HG03108 (cell line): ENCODE measurements around the gene NTF4.
A peak's percentile ranks its signal among the peaks of the same experiment; 100 is the strongest.

Experiments
- ATAC-seq: cut with Tn5 transposase; IDR thresholded peaks from one replicate; pipeline ENCODE4 v1.9.1; 2021; ENCODE audit warnings: moderate library complexity; ENCODE audit not compliant: unreplicated experiment

The NTF4 gene, protein sequence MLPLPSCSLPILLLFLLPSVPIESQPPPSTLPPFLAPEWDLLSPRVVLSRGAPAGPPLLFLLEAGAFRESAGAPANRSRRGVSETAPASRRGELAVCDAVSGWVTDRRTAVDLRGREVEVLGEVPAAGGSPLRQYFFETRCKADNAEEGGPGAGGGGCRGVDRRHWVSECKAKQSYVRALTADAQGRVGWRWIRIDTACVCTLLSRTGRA

DNA sequence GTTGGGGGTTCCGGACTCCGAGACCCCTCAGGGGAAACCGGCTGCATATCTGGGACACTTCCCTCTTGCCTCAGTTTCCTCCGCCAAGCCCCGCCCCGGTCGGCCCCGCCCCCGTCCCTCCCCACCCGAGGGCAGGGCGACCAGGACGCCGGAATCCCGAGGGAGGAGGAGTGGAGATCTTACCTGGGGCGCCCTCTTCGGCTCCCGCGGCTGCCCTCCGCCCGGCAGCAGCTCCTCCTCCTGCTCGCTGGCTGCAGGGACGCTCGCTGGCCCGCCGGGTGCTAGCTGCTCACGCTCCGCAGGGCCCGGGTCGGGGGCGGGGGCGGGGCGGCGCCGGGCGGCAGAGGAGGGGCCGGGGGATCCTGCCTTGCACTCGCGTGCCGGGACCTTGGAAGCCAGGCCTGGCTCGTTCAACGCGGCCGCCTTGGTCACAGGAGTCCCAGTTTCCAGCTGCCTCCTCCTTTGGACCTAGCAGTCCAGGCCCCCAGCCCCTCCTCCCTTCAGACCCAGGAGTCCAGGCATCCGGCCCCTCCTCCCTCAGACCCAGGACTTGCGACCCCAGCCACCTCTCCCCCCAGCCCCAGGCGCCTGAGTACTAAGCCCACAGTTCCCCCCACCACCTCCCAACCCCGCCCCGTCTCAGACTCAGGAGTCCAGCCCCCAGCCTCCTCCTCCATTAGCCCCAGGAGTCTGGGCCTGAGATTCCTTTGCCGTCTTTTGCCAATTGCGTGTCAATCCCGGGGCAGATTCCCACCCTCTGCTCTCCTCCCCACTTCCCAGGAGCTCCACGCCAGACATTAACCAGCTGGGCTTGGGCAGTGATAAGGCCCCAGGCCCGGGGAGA lies at the start of gene NTF4:
TSS of gene NTF4 (minus strand) at position 51 of the 844 bp plus-strand sequence. CDS start 2,821 bp downstream, outside the sequence.
- no peak for ATAC-seq

DNA sequence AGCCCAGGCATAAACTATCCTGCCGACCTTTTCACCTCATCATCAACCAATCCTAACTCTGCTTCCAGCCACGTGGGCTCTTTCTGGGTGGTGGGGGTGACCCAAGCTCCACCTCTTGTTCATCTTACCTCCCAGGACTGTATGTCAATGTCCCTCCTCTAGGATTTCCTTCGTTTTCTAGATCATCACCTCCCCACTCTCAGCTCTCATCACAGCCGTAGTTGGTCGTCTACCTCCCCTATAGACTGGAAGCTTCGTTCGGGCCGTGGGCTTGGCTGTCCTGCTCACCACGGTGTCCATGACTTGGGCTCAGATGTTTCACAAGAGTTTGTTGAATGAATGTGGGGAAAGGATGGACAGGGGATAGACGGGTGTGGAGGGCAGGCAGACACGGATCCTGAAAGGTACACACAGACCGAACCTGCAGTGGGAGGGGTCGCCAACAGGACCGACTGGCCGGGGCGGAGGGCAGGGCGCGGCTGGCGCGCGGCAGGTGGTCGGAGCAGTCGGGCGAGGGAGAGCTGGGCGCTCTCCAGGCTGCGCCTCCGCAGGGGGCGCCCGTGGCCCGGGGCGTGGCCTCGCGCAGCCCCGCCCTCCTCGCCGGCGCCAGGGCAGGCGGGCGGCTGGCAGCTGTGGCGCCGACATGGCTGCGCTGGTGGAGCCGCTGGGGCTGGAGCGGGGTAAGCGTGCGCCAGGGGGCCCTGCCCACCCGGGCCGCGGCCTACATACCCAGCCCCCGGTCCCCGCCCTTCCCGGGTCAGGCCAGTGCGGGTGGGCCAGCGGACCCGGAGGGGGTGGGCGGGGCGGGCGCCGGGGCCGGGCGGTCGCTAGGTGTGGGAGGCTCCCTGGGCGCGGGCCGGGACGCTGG lies 49.4 kb upstream of the NTF4 start, which contains the start of gene LIN7B:
TSS of gene LIN7B (plus strand) at position 609 of the 868 bp plus-strand sequence. CDS start at position 644, 35 bp downstream.
- ATAC-seq: peak; percentile 54

DNA sequence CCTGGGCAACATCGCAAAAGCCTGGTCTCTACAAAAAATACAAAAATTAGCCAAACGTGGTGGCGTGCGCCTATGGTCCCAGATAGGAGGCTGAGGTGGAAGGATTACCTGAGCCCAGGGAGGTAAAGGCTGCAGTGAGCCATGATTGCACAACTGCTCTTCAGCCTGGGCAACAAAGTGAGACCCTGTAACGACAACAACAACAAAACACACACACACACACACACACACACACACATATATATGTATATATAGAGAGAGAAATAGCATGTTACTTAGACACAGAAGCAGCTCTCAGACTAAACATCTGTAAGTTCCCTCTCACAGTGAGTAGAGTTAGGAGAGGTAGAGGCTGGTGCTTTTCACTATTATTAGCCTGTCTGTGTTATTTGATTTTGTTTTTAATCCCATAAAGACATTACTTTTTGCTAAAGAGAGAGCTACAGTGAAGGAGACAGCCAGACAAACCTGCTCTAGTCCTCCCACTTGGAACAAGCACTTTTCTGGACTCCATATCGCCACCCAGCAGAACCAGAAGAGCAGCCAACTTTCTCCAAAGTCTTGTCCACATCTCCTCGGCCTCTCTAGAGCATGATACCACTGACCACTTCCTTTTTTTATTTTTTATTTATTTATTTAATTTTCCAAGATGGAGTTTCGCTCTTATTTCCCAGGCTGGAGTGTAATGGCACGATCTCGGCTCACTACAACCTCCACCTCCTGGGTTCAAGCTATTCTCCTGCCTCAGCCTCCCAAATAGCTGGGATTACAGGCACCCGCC lies 46.8 kb upstream of the NTF4 start:
- no peak for ATAC-seq

DNA sequence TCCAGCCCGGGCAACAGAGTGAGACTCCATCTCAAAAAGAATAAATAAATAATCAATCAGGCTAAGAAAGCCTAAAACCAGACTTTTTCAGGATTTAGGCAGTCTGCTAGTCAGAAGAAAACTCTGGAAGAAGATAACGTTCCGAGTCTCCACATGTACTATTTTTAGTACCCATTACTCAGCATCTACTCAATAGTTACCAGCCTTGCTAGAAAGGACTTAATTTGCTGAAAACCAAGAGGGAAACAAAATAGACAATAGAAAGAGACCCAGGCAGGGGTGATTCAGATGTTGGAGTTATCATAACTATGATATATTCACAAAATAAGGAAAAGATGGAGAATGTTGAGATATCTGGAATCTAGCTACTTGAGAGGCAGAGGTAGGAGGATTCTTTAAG lies 45.9 kb upstream of the NTF4 start:
- ATAC-seq: no peak

DNA sequence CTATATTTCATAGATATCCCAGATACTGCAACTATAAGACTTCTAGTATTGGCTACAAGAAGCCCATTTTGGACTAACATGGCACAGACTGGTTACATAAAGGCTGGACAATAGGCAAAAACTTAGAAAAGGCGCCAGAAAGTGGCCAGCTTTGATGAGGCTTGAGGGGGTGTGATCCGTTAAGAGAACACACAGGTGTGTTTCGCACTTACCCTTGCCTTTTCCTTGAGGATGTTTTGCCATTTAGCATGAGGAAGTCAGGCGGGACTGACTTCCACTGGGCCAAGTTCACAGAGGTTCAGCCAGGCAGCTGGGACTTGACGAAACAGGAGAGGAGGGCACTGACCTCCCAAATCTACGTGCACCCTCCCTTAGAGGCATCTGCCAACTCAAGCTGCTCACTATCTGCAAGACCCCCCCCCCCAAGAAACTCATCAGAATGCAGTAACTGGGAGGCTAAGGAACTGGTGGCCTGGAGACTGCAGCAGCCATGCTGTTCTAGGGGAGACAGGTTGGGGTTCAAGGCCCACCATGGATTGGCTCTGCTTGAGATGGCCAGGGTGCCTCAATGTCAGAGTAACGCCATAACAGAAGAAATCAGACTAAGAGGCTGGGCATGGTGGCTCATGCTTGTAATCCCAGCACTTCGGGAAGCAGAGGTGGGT lies 45.1 kb upstream of the NTF4 start:
- ATAC-seq: no peak

DNA sequence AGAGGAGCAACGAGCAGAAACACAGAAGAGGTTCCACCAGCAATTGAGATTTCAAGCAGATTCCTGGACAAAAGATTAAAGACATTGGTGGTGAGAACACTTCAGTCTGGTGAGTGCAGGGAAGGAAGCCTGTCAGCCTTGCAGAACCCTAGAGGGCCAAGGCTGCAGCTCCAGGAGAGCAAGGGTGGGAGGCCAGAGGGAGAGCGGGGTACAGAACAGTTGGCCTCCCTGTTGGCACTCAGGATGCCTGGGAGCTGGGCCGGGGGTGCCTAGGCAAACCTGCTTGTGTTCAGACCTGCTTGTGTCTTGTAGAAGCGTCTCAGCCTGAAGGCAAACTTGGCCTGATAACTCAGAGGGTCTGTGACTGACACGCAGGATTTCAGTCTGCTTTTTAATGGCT lies 44.4 kb upstream of the NTF4 start:
- no peak for ATAC-seq

DNA sequence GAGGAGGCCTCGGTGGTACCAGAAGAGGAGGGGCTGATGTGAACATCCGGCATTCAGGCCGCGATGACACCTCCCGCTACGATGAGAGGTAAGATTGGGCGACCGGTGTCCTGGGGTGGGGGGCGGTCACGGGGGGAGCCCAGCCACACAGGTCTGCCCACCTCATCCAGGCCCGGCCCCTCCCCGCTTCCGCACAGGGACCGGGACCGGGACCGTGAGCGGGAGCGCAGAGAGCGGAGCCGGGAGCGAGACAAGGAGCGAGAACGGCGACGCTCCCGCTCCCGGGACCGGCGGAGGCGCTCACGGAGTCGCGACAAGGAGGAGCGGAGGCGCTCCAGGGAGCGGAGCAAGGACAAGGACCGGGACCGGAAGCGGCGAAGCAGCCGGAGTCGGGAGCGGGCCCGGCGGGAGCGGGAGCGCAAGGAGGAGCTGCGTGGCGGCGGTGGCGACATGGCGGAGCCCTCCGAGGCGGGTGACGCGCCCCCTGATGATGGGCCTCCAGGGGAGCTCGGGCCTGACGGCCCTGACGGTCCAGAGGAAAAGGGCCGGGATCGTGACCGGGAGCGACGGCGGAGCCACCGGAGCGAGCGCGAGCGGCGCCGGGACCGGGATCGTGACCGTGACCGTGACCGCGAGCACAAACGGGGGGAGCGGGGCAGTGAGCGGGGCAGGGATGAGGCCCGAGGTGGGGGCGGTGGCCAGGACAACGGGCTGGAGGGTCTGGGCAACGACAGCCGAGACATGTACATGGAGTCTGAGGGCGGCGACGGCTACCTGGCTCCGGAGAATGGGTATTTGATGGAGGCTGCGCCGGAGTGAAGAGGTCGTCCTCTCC lies 43.2 kb upstream of the NTF4 start:
- no peak for ATAC-seq

DNA sequence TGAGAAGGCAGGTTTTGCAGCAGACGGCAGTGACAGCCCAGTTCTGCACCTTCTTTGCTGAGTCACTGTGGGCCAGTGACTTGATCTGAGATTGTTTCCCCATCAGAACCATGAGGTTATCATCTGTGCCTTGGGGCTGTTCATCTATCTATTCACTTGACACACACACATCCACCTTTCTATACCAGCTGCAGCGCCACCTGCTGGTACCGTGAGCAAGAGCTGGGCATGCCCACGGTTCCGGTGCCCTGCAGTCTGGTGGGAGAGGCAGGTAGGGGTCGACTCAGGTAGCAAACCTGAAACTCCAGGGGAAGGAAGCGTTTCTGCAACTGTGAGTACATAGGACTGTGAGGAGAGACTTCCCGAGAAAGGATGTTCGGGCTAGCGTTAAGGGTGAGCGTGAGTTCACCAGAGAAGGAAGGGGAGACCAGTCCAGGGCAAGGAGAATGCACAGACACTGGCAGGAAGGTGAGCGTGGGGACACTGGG lies 42.1 kb upstream of the NTF4 start:
- ATAC-seq: no peak

DNA sequence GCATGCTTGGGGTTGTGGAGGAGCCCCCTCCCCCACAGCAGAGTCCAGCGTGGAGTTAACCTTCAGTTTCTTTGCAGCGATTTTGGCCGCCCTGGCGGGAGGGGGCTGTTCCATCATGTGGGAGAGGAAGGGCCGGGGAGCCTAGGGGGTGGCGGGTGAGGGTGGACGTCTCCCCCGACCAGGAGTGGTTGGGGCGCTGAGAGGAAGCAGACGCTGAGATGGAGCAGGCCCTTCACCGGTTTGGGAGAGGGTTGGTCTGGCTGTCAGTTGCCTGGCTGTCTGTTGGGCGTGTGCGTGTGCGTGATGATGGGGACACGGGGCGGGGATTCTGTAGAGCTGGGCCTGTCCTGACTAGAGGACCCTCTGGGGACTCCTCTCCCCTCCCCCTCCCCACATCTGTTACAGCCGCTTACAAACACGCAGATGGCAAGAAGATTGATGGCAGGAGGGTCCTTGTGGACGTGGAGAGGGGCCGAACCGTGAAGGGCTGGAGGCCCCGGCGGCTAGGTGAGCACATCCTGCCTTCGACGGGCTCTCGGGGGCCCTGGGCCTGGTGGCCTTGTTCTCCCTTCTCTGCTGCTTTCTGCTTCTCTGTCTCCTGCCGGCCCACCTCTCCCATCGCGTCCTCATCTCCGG lies 39.7 kb upstream of the NTF4 start:
- no peak for ATAC-seq

DNA sequence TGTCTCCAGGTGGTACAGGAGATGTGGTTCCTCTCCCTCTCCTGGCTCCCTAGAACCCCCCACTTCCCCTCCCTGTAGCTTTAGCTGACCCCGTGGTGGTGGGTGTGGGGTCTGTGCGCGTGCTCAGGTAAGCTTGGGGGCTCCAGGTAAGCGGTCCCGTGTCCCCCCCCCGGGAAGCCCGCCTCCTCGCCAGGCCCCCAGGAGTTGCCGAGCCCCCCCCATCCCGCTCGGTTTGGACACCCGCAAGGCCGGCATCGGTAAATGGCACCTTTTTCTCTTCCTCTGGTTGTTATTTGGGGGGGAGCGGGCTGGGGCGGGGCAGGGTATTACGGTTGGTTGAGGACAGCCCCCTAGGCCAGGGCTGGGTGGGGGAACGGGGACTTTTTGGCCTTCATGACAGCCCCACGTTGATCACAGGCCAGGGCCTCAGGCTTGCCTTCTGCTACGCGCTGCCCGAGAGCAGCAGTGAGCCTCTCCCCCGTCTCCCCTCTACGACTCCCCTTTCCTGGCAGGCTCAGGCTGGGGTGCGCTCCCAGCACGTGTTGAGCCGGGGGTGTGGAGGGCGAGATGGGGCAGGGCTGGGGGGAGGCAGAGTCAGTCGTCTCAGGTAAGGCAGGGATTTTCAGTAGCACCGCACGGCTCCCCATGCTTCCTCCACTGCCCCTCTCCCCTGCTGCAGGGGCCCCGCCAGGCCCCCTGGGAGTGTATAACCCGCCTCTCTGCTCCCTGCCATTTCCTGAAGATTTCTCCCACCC lies 38.9 kb upstream of the NTF4 start:
- ATAC-seq: no peak

DNA sequence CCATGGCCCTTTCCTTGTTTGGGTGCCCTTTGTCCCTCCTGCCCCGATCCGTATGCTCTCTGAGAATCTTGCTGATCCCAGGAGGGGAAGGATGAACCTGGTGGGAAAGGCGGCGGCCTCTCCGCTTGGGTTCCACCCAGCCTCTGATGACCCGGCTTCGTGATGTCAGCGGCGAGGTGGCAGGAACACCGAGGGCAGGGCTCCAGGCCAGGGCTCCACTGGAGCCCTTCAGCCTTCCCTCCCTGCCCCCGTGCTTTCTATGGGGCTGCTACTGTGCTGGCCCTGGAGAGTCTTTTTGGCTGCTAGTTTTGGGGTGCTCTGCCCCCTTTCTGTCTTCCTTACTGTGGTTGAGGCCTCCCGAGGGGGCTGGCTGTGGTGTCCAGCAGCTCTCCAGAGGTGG lies 37.7 kb upstream of the NTF4 start:
- ATAC-seq: no peak

DNA sequence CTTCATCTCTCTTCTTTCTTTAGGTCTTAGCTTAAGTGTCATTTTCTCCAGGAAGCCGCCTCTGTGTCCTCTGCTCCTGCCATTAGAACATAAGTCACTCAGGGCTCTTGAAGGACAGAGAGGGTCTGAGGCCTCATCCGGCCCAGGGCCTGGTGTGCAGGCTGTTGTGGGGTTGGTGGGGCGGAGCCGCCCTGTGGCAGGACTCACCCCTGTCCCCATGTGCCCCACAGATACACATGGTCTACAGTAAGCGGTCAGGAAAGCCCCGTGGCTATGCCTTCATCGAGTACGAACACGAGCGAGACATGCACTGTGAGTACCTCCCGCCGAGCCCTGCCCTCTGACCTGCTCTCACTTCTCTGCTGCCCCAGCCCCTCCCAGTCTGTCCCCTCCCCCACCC lies 36.5 kb upstream of the NTF4 start:
- no peak for ATAC-seq

DNA sequence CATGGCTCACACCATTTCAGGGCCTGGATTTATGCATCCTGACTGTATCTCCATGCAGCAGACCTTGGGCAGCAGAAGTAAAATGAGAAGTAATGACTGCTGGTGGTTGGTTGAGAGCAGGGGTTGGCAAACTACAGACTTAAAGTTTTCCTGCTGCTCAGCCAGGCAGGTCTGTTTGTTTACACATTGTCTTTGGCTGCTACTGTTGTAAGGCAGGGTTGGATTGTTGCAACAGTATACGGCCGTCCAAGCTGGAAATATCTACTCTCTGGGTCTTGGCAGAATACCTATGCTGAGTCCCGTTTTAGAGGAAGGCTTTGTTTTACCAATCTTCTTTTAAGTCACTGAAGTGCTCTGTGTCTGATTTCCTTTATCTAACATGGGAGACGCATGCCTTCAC lies 34.2 kb upstream of the NTF4 start:
- ATAC-seq: no peak

DNA sequence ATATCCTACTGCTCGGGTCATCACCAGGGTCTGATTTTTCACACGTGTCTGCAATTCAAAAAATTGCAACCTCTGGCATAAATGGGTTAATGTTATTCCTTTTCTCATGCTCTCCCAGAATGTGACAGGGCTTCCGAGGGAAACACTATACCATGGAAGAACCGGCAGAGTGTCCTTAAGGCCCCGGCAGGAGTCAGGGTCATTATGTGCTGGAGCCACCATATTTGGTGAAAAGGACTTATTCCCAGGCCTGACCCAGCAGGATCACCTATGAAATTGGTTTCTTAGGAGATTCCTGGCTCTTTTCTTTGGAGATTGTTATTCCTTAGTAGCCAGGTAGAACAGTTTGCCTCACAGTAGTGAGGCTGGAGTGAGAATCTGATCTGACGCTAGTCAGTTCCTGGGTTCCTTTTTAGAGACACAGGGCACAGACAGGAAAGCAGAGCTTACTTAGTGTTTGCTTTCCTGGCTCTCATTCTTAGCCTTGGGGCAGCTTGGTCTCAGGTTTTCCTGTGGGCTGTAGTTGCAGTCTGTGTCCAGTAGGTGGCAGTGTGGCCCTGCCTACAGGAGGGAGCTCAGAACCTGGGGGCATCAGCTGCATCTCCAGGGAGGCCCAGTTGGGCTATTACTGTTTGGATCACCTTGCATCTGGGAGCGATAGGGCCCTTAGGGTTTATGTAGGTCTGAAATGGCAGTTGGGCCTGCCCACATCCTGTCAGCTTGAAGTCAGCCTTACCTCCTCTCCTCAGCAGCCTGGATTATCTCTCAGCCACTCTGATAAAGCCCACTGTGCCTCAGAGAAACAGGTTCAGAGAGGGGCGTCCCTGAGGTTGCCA lies 33.1 kb upstream of the NTF4 start:
- ATAC-seq: no peak

DNA sequence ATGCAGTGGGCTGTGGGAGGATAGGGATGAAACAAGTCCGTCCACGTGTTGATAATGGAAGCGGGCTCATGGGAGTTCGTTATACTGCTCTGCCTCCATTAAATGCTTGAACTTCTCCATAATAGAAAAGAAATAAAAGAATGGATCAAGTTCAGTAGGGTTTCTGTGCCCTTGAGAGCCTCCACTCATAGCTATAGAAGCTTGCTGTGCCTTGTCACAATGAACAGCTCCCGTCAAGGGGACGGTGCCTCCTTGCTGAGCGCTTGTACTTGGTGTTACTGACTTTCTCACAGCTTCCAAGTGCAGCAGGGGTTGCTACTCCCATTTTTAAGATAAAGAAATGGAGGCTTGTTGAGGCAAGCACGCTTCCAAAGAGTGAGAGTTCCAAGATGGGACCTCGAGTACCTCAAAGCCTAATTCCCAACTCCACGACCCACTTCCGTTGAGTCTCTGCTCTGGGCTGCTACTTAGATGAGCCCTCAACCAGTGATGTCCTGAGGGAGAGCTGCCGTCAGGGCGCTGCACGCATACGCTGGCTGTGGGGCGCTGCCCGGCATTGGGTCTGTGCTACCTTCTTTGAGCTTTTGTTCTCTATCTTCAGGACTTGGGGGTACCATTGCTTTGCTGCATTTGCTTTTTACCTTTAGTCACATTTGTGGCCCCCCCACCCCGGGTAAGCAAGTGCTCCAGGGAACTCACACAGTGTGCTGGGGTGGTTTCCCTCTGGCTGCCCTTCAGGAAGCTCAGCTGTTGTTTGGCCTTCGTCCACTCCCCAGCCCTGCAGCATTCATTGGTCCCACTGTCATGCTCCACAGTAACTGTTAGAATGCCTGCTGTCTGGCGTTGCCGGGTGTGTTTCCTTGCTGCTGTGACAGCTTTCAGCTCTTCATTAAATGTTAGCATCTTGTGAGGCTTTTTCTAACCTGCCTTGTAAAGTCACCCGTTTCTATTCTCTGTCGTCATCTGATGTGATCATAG lies 30.2 kb upstream of the NTF4 start:
- no peak for ATAC-seq

DNA sequence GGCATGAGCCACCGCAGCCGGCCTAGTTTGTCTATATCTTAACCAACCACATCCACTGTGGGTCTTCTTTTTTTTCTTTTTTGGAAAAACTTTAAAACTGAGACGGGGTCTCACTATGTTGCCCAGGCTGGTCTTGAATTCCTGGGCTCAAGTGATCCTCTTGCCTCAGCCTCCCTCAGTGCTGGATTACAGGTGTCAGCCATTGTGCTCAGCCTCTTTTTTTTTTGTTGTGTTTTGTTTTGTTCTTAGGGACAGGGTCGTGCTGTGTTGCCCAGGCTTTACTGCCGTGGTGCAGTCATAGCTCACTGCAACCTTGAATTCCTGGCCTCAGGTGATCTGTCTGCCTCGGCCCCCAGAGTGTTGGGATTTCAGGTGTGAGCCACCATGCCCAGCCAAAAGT lies 28.1 kb upstream of the NTF4 start:
- ATAC-seq: no peak
